Panc1 (cell line): Measurements from ENCODE around the gene LIN28B. TPM values are rescaled to one million over a fixed set of nuclear protein-coding genes. Genes with fewer than 3 reads are reported as not detected.
A peak's percentile ranks its signal among the peaks of the same experiment; 100 is the strongest.

ENCODE experiments used
- ATAC-seq: fragments of 200-7000 bp; cut with Tn5 transposase; 2 replicates; pipeline ENCODE4 v1.9.1; 2020; ENCODE audit warnings: mild to moderate bottlenecking, moderate library complexity
- BruUV-seq: library from RNA; stranded (reverse); fragments of 400-500 nt; replicated peaks from 2 replicates; lab custom pipeline; 2021; lab: Mats Ljungman, UMichigan
- CTCF ChIA-PET: fragments of 300-600 bp; sonication (Branson Sonifier 250); formaldehyde crosslinking; loops from one replicate; lab custom pipeline; 2022; ENCODE audit warnings: antibody characterized with exemption; lab: Charles Lee
- POLR2A ChIA-PET: fragments of 300-600 bp; sonication (Branson Sonifier 250); formaldehyde crosslinking; loops from one replicate; lab custom pipeline; 2022; ENCODE audit warnings: antibody characterized with exemption; lab: Charles Lee
- DNase-seq: peaks from one replicate; pipeline ENCODE4 v3.0.0-alpha.2; 2010; ENCODE audit warnings: low read depth, low spot score
- H3K27ac ChIP-seq: 2 replicates; pipeline ENCODE4 v1.5.1; 2011; ENCODE audit warnings: mild to moderate bottlenecking, low read length, inconsistent platforms
- H3K27me3 ChIP-seq: fragments of 200-500 bp; sonication (Bioruptor generic); 2 replicates; pipeline ENCODE4 v1.6.0; 2014; ENCODE audit warnings: low read length, inconsistent platforms; ENCODE audit not compliant: control insufficient read depth, insufficient read depth
- H3K36me3 ChIP-seq: fragments of 200-500 bp; sonication (Bioruptor generic); 2 replicates; pipeline ENCODE4 v1.5.1; 2014; ENCODE audit warnings: inconsistent platforms, mild to moderate bottlenecking, low read length, moderate library complexity; ENCODE audit not compliant: control insufficient read depth, insufficient read depth
- H3K4me1 ChIP-seq: 2 replicates; pipeline ENCODE4 v1.5.1; 2011; ENCODE audit warnings: inconsistent platforms, mild to moderate bottlenecking, low read length, moderate library complexity; ENCODE audit not compliant: control insufficient read depth, insufficient read depth
- H3K4me3 ChIP-seq, 2 experiments: 2 replicates each; pipeline ENCODE4 v1.5.1; 2011 to 2012; ENCODE audit warnings: low read depth in 2 of 2, low read length in 2 of 2, mild to moderate bottlenecking in 2 of 2, inconsistent platforms in 1 of 2, moderate library complexity in 1 of 2
- H3K9me3 ChIP-seq: fragments of 200-500 bp; sonication (Bioruptor generic); 2 replicates; pipeline ENCODE4 v1.5.1; 2014; ENCODE audit warnings: low read depth, mild to moderate bottlenecking, inconsistent platforms, low read length, moderate library complexity; ENCODE audit not compliant: control insufficient read depth, insufficient read depth
- CTCF ChIP-seq: fragments of 450-650 bp; IDR thresholded peaks from 2 replicates; pipeline ENCODE4 v1.5.1; 2017; ENCODE audit warnings: mild to moderate bottlenecking
- POLR2AphosphoS5 ChIP-seq: IDR thresholded peaks from 2 replicates; pipeline ENCODE4 v1.6.1; 2012; ENCODE audit warnings: mild to moderate bottlenecking, low read depth, low read length, moderate library complexity
- REST ChIP-seq, 2 experiments: IDR thresholded peaks; 2 replicates each; pipeline ENCODE4 v1.6.1; 2011 to 2012; ENCODE audit warnings: low read depth in 2 of 2, control low read depth in 1 of 2, low read length in 1 of 2, mild to moderate bottlenecking in 1 of 2, moderate library complexity in 1 of 2; ENCODE audit not compliant: insufficient read depth in 1 of 2
- SIN3A ChIP-seq: IDR thresholded peaks from 2 replicates; pipeline ENCODE4 v1.6.1; 2012; ENCODE audit warnings: low read depth, mild to moderate bottlenecking, low read length, moderate library complexity, borderline replicate concordance; ENCODE audit not compliant: insufficient read depth
- TCF7L2 ChIP-seq: IDR thresholded peaks from 2 replicates; pipeline ENCODE4 v1.6.1; 2011; ENCODE audit warnings: mild to moderate bottlenecking, low read depth, low read length, inconsistent platforms
- in situ Hi-C: cut with HindIII; loops from 2 replicates; pipeline ENCODE4 v1.10.0; 2016; ENCODE audit warnings: low sequenced_read_pairs, low pct_unique_long_range_greater_than_20kb
- intact Hi-C: fragments of 100-400 bp; cut with micrococcal nuclease; formaldehyde crosslinking; loops from one replicate; pipeline ENCODE4 v1.10.0; 2022; ENCODE audit not compliant: unreplicated experiment
- total RNA-seq: library from RNA; stranded (reverse); gene quantifications from one replicate; pipeline ENCODE4 v1.2.1, GENCODE V29; 2021; ENCODE audit not compliant: unreplicated experiment

LIN28B gene
- total RNA-seq, 1 experiment from 2014 or later = 5.8 TPM

GRCh38 chr6:104959026-104959858, 2.3 kb downstream of the LIN28B start:
- DNase-seq = no peak
- Histone ChIP-seq H3K27ac (peak overlapping the region; percentile 97), H3K9me3 (no peaks in the 10 kb centered on the region), H3K36me3 (no peaks in the 10 kb centered on the region), H3K4me1 (peaks cover 15% of the 10 kb centered on the region), H3K27me3 (no peaks in the 10 kb centered on the region), H3K4me3 (peak overlapping the region; percentile 71 to 86)
- ATAC-seq = no peak
- no peak for TF ChIP-seq CTCF
- TF ChIP-seq TCF7L2 = peak; percentile 39; the same call in 1 of the 2 replicates
- intact Hi-C loops = loop anchor here (5.0 kb wide), 1 partner anchor 167 kb away; no protein-coding TSS in a partner anchor
- POLR2A ChIA-PET = no interaction called here
- BruUV-seq = TSS peak; percentile 73
- in situ Hi-C loops = no loop called here
- CTCF ChIA-PET = interaction anchor here (0.7 to 1.3 kb wide), 2 partner anchors 9 to 118 kb away, joined by 3 to 4 read pairs; no protein-coding TSS in a partner anchor

- in situ Hi-C loops = no loop called here
- intact Hi-C loops = no loop called here
- no peak for DNase-seq
- CTCF ChIA-PET = no interaction called here
- H3K36me3 ChIP-seq = no peaks in the 10 kb centered on the region; the same call in 1 of the 2 replicates
- no peak overlapping the region for H3K4me3 ChIP-seq
- no peaks in the 10 kb centered on the region for H3K9me3 ChIP-seq
- peak; percentile 42; the same call in 1 of the 2 replicates for ATAC-seq
- no peak overlapping the region; the same call in 1 of the 2 replicates for H3K27ac ChIP-seq
- H3K4me1 ChIP-seq = peaks cover 16% of the 10 kb centered on the region
- POLR2A ChIA-PET = no interaction called here
- TF ChIP-seq REST (IDR thresholded peaks at IDR 0.05; ENCODE audit: insufficient read depth in 1 of 2, low read depth in 2 of 2, low read length in 1 of 2) (no peak), SIN3A (no peak), CTCF (no peak), TCF7L2 (no peak), POLR2AphosphoS5 (no peak)
- no TSS peak for BruUV-seq
- no peaks in the 10 kb centered on the region for H3K27me3 ChIP-seq
Observed at GRCh38 chr6:104969108-104969507, 12.2 kb downstream of the LIN28B start.
